K562 (cell line): Measurements from ENCODE around the gene PCDH1. TPM values are rescaled to one million over a fixed set of nuclear protein-coding genes. Genes with fewer than 3 reads are reported as not detected.

Experiments
- BHLHE40 ChIP-seq: IDR thresholded peaks from 2 replicates; pipeline ENCODE4 v1.6.1; 2011; ENCODE audit warnings: low read length, improper control_type of control experiment
- CBFB ChIP-seq: sonication (generic); formaldehyde crosslinking; IDR thresholded peaks from 2 replicates; pipeline ENCODE4 v1.4.0; 2020; ENCODE audit warnings: mild to moderate bottlenecking, missing genetic modification reagents
- DNMT1 ChIP-seq: fragments of 450-650 bp; IDR thresholded peaks from 2 replicates; pipeline ENCODE4 v1.6.1; 2016; ENCODE audit warnings: antibody characterized with exemption, mild to moderate bottlenecking
- FOXM1 ChIP-seq, 2 experiments: fragments of 450-650 bp in 1 of 2; sonication (generic) in 1 of 2; formaldehyde crosslinking in 1 of 2; IDR thresholded peaks; 2 replicates each; pipeline versions ENCODE4 v1.6.1 to v1.9.0; 2017 to 2022; ENCODE audit warnings: low read depth in 2 of 2, mild to moderate bottlenecking in 2 of 2, missing genetic modification reagents in 1 of 2, moderate library complexity in 1 of 2
- JUND ChIP-seq, 2 experiments: IDR thresholded peaks; 2 replicates in 1 of 2; 3 replicates in 1 of 2; pipeline ENCODE4 v1.6.1; 2011; ENCODE audit warnings: borderline replicate concordance in 2 of 2, low read depth in 2 of 2, low read length in 2 of 2, improper control_type of control experiment in 1 of 2, missing biosample characterization in 1 of 2, missing genetic modification characterization in 1 of 2, missing genetic modification reagents in 1 of 2
- MYC ChIP-seq, 2 experiments: fragments of 250-450 bp in 1 of 2; sonication (Bioruptor Pico) in 1 of 2; IDR thresholded peaks; 2 replicates each; pipeline versions ENCODE4 v1.5.1 to v1.6.1; 2012 to 2021; ENCODE audit warnings: low read depth in 2 of 2, borderline replicate concordance in 1 of 2, improper control_type of control experiment in 1 of 2, low read length in 1 of 2, mild to moderate bottlenecking in 1 of 2, moderate library complexity in 1 of 2
- NR4A1 ChIP-seq, 2 experiments: fragments of 250-450 bp in 1 of 2; fragments of 450-650 bp in 1 of 2; sonication (Bioruptor Pico) in 1 of 2; IDR thresholded peaks; 2 replicates each; pipeline versions ENCODE4 v1.4.0 to v1.6.1; 2016 to 2020; ENCODE audit warnings: mild to moderate bottlenecking in 2 of 2, missing compliant biosample characterization in 1 of 2, missing genetic modification characterization in 1 of 2, moderate library complexity in 1 of 2
- PHB2 ChIP-seq: fragments of 450-650 bp; IDR thresholded peaks from 2 replicates; pipeline ENCODE4 v1.6.1; 2017; ENCODE audit warnings: low read depth
- POLR2AphosphoS5 ChIP-seq: IDR thresholded peaks from 2 replicates; pipeline ENCODE4 v1.6.1; 2011; ENCODE audit warnings: mild to moderate bottlenecking, low read depth, low read length, moderate library complexity; ENCODE audit not compliant: control insufficient read depth, insufficient read depth
- RBM14 ChIP-seq: fragments of 200-400 bp; formaldehyde crosslinking; IDR thresholded peaks from 2 replicates; pipeline ENCODE4 v1.6.1; 2018; ENCODE audit warnings: low read depth, mild to moderate bottlenecking, low read length, moderate library complexity, borderline replicate concordance; ENCODE audit not compliant: insufficient read depth
- YY1 ChIP-seq, 3 experiments: IDR thresholded peaks; 2 replicates each; pipeline ENCODE4 v1.6.1; 2011; ENCODE audit warnings: low read length in 2 of 3, mild to moderate bottlenecking in 2 of 3, moderate library complexity in 2 of 3, borderline replicate concordance in 1 of 3, control low read depth in 1 of 3, low read depth in 1 of 3; ENCODE audit not compliant: insufficient read depth in 3 of 3, insufficient replicate concordance in 2 of 3, control insufficient read depth in 1 of 3, insufficient read length in 1 of 3; ENCODE audit errors: extremely low read depth in 1 of 3
- ZEB2 ChIP-seq: fragments of 450-650 bp; IDR thresholded peaks from 2 replicates; pipeline ENCODE4 v1.6.1; 2016
- ZNF324 ChIP-seq: fragments of 250-450 bp; sonication (Bioruptor Pico); IDR thresholded peaks from 2 replicates; pipeline ENCODE4 v1.4.0; 2020; ENCODE audit warnings: mild to moderate bottlenecking
- ZNF695 ChIP-seq: fragments of 450-650 bp; formaldehyde crosslinking; IDR thresholded peaks from 2 replicates; pipeline ENCODE4 v1.4.0; 2020; ENCODE audit warnings: mild to moderate bottlenecking, moderate library complexity
- polyA plus RNA-seq, 8 experiments: library from polyadenylated mRNA; depleted of rRNA in 4 of 8; stranded (reverse) in 5 of 8; unstranded in 3 of 8; fragments of >200 nt; fragmentation: Nextera tagmentation in 2 of 8; fragmentation: Illumina TruSeq in 1 of 8; extraction: Ambion mirVana in 2 of 8; extraction: Trizol in 1 of 8; gene quantifications; 2 replicates each; pipeline versions ENCODE4 v1.2.1 to v1.2.3, GENCODE V29; 2011 to 2014; ENCODE audit warnings: inconsistent platforms in 1 of 8, missing spikeins in 1 of 8
- total RNA-seq, 7 experiments: library from RNA; depleted of rRNA in 6 of 7; stranded (reverse); fragments of >200 nt in 6 of 7; fragmentation: Illumina TruSeq in 2 of 7; extraction: Trizol in 2 of 7; gene quantifications; 2 replicates each; pipeline versions ENCODE4 v1.2.1 to v1.2.3, GENCODE V29; 2011 to 2021; ENCODE audit warnings: low replicate concordance in 1 of 7
- TF ChIP-seq, protein P1 (sequence below): fragments of 200-800 bp; sonication (Bioruptor generic); IDR thresholded peaks from 2 replicates; pipeline ENCODE4 v1.6.1; 2016; ENCODE audit warnings: missing genetic modification characterization, missing compliant biosample characterization
- TF ChIP-seq, protein P2 (sequence below): sonication (generic); formaldehyde crosslinking; IDR thresholded peaks from 2 replicates; pipeline ENCODE4 v1.8.1; 2023; ENCODE audit warnings: mild to moderate bottlenecking, missing genetic modification reagents

PCDH1 gene
- total and polyA plus RNA-seq, 9 of the 15 experiments (the other 6 are each of a cell fraction or from before 2014, with no cell fraction given): 0.11 to 3.6 (median 1.9) TPM; not detected in 1

DNA sequence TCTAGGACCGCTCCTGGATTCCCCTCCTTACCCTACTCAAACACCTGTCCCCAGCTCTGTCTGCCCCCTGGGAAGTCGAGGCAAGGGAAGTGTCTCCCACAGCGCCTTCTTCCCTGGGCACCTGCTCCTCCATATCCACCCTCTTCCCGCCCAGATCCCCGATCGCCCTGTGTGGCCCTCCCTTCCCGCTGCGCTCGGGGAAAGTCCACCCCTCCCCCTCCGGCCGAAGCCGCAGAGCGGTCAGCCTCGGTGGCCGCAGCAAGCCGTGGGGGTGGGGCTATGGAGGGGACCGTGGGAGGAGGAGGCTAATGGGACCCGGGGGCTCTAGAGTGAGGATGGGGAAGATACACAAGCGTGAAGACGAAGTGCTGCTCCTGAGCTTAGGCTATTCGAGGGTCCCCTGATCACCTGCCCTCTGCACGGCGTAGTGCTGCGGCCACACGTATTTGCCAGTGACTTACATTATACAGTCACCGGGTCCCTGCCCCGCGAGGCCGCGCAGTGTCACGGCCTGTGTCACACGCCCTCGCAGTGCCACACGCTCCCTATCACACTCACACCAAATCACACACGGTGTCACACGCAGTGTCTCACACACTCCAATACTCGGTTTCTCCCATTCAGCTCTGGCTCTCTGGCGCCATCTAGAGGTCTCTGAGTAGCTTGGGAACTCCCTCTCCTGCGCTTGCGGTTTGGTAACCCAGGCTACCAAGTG is 658 bp upstream of the PCDH1 start (continued):
- TF ChIP-seq ZNF324 (no peak), JUND (IDR thresholded peaks at IDR 0.05; ENCODE audit: borderline replicate concordance, low read depth, low read length) (peak; percentile 11; the same call in 1 of the 2 replicates), JUND (tag; IDR thresholded peaks at IDR 0.05; ENCODE audit: borderline replicate concordance, low read depth, low read length) (peak; percentile 44; the same call in 1 of the 3 replicates), BHLHE40 (no peak), PHB2 (no peak), YY1 (IDR thresholded peaks at IDR 0.05; ENCODE audit: borderline replicate concordance in 1 of 3, control insufficient read depth in 1 of 3, extremely low read depth in 1 of 3, insufficient read depth in 3 of 3, insufficient read length in 1 of 3, insufficient replicate concordance in 2 of 3, low read depth in 1 of 3, low read length in 2 of 3) (no peak), POLR2AphosphoS5 (no peak), FOXM1 (IDR thresholded peaks at IDR 0.05; ENCODE audit: low read depth) (no peak), FOXM1 (CRISPR knock-in tag; IDR thresholded peaks at IDR 0.05; ENCODE audit: low read depth) (no peak), CBFB (CRISPR knock-in tag) (peak; percentile 96; the same call in 1 of the 2 replicates), ZNF695 (CRISPR knock-in tag) (no peak), DNMT1 (no peak), ZEB2 (no peak), RBM14 (no peak), NR4A1 (CRISPR knock-in tag; IDR thresholded peaks at IDR 0.05) (no peak), NR4A1 (tag; IDR thresholded peaks at IDR 0.05) (no peak), MYC (IDR thresholded peaks at IDR 0.05; ENCODE audit: low read depth, low read length) (peak; percentile 41; the same call in 1 of the 2 replicates), MYC (CRISPR knock-in tag; IDR thresholded peaks at IDR 0.05; ENCODE audit: borderline replicate concordance, low read depth) (no peak)
- TF ChIP-seq, protein P1, sequence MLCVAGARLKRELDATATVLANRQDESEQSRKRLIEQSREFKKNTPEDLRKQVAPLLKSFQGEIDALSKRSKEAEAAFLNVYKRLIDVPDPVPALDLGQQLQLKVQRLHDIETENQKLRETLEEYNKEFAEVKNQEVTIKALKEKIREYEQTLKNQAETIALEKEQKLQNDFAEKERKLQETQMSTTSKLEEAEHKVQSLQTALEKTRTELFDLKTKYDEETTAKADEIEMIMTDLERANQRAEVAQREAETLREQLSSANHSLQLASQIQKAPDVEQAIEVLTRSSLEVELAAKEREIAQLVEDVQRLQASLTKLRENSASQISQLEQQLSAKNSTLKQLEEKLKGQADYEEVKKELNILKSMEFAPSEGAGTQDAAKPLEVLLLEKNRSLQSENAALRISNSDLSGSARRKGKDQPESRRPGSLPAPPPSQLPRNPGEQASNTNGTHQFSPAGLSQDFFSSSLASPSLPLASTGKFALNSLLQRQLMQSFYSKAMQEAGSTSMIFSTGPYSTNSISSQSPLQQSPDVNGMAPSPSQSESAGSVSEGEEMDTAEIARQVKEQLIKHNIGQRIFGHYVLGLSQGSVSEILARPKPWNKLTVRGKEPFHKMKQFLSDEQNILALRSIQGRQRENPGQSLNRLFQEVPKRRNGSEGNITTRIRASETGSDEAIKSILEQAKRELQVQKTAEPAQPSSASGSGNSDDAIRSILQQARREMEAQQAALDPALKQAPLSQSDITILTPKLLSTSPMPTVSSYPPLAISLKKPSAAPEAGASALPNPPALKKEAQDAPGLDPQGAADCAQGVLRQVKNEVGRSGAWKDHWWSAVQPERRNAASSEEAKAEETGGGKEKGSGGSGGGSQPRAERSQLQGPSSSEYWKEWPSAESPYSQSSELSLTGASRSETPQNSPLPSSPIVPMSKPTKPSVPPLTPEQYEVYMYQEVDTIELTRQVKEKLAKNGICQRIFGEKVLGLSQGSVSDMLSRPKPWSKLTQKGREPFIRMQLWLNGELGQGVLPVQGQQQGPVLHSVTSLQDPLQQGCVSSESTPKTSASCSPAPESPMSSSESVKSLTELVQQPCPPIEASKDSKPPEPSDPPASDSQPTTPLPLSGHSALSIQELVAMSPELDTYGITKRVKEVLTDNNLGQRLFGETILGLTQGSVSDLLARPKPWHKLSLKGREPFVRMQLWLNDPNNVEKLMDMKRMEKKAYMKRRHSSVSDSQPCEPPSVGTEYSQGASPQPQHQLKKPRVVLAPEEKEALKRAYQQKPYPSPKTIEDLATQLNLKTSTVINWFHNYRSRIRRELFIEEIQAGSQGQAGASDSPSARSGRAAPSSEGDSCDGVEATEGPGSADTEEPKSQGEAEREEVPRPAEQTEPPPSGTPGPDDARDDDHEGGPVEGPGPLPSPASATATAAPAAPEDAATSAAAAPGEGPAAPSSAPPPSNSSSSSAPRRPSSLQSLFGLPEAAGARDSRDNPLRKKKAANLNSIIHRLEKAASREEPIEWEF (CRISPR knock-in tag): no peak
- TF ChIP-seq, protein P2, sequence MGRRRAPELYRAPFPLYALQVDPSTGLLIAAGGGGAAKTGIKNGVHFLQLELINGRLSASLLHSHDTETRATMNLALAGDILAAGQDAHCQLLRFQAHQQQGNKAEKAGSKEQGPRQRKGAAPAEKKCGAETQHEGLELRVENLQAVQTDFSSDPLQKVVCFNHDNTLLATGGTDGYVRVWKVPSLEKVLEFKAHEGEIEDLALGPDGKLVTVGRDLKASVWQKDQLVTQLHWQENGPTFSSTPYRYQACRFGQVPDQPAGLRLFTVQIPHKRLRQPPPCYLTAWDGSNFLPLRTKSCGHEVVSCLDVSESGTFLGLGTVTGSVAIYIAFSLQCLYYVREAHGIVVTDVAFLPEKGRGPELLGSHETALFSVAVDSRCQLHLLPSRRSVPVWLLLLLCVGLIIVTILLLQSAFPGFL (CRISPR knock-in tag): no peak
